GM12878 (cell line): ENCODE measurements around the gene TNFRSF8. TPM values are rescaled to one million over a fixed set of nuclear protein-coding genes. Genes with fewer than 3 reads are reported as not detected.

Experiments used
- BACH1 ChIP-seq: fragments of 450-650 bp; IDR thresholded peaks from 2 replicates; pipeline ENCODE4 v1.6.1; 2017; ENCODE audit warnings: mild to moderate bottlenecking, borderline replicate concordance
- BCL3 ChIP-seq: IDR thresholded peaks from 2 replicates; pipeline ENCODE4 v1.6.1; 2011; ENCODE audit warnings: borderline replicate concordance, low read depth, mild to moderate bottlenecking, moderate library complexity, low read length; ENCODE audit not compliant: insufficient read depth, poor library complexity, severe bottlenecking
- CBX5 ChIP-seq: sonication (generic); IDR thresholded peaks from 2 replicates; pipeline ENCODE4 v1.6.1; 2016; ENCODE audit warnings: low read depth, moderate library complexity, mild to moderate bottlenecking, inconsistent platforms
- CREB1 ChIP-seq: IDR thresholded peaks from 2 replicates; pipeline ENCODE4 v1.6.1; 2012; ENCODE audit warnings: low read depth, mild to moderate bottlenecking, inconsistent platforms
- CREM ChIP-seq: IDR thresholded peaks from 2 replicates; pipeline ENCODE4 v1.6.1; 2014; ENCODE audit warnings: antibody characterized with exemption, low read depth
- EED ChIP-seq: sonication (generic); IDR thresholded peaks from 2 replicates; pipeline ENCODE4 v1.6.1; 2016; ENCODE audit warnings: antibody characterized with exemption, low read depth
- ELK1 ChIP-seq: IDR thresholded peaks from 2 replicates; pipeline ENCODE4 v1.6.1; 2012; ENCODE audit warnings: low read depth, low read length, improper control_type of control experiment
- GABPA ChIP-seq: IDR thresholded peaks from 2 replicates; pipeline ENCODE4 v1.6.1; 2014; ENCODE audit warnings: antibody characterized with exemption, low read depth, mild to moderate bottlenecking, inconsistent platforms
- MTA3 ChIP-seq: IDR thresholded peaks from 2 replicates; pipeline ENCODE4 v1.6.1; 2012; ENCODE audit warnings: low read length, inconsistent platforms, borderline replicate concordance
- MYB ChIP-seq: fragments of 150-350 bp; IDR thresholded peaks from 2 replicates; pipeline ENCODE4 v1.6.1; 2014; ENCODE audit warnings: mild to moderate bottlenecking, low read depth, low read length, borderline replicate concordance
- POLR2AphosphoS5 ChIP-seq: IDR thresholded peaks from 2 replicates; pipeline ENCODE4 v1.6.1; 2011; ENCODE audit warnings: mild to moderate bottlenecking, low read length, inconsistent platforms
- RAD21 ChIP-seq: IDR thresholded peaks from 2 replicates; pipeline ENCODE4 v1.6.1; 2011; ENCODE audit warnings: mild to moderate bottlenecking, low read depth, low read length, moderate library complexity; ENCODE audit not compliant: insufficient read depth
- RBBP5 ChIP-seq: fragments of 200-600 bp; sonication (generic); conservative IDR thresholded peaks from 2 replicates; pipeline ENCODE4 v1.6.1; 2016
- RCOR1 ChIP-seq: conservative IDR thresholded peaks from 2 replicates; pipeline ENCODE4 v1.6.1; 2012; ENCODE audit warnings: low read depth, low read length, improper control_type of control experiment
- SMC3 ChIP-seq: IDR thresholded peaks from 2 replicates; pipeline ENCODE4 v1.6.1; 2011; ENCODE audit warnings: low read length, improper control_type of control experiment, borderline replicate concordance
- SP1 ChIP-seq: IDR thresholded peaks from one replicate; pipeline ENCODE4 v1.6.1; 2011; ENCODE audit warnings: low read depth, low read length
- SREBF1 ChIP-seq: IDR thresholded peaks from 2 replicates; pipeline ENCODE4 v1.6.1; 2012; ENCODE audit warnings: mild to moderate bottlenecking, low read length
- SREBF2 ChIP-seq: IDR thresholded peaks from 2 replicates; pipeline ENCODE4 v1.6.1; 2012; ENCODE audit warnings: mild to moderate bottlenecking, low read length
- YY1 ChIP-seq: IDR thresholded peaks from 2 replicates; pipeline ENCODE4 v1.6.1; 2011; ENCODE audit warnings: low read depth, mild to moderate bottlenecking, low read length
- ZNF384 ChIP-seq: IDR thresholded peaks from 2 replicates; pipeline ENCODE4 v1.6.1; 2012; ENCODE audit warnings: low read depth, mild to moderate bottlenecking, low read length, improper control_type of control experiment, borderline replicate concordance
- ZSCAN29 ChIP-seq: fragments of 450-650 bp; IDR thresholded peaks from 2 replicates; pipeline ENCODE4 v1.6.1; 2017; ENCODE audit warnings: mild to moderate bottlenecking, moderate library complexity
- polyA plus RNA-seq, 11 experiments: library from polyadenylated mRNA; depleted of rRNA in 4 of 11; unstranded in 6 of 11; stranded (reverse) in 5 of 11; fragments of >200 nt; fragmentation: Nextera tagmentation in 4 of 11; fragmentation: Illumina TruSeq in 1 of 11; extraction: Ambion mirVana in 4 of 11; extraction: Trizol in 1 of 11; gene quantifications; 1 replicate in 1 of 11; 2 replicates in 10 of 11; pipeline versions ENCODE4 v1.2.1 to v1.2.3, GENCODE V29; 2011 to 2016; ENCODE audit warnings: inconsistent platforms in 2 of 11, missing spikeins in 2 of 11, low read depth in 1 of 11
- total RNA-seq, 4 experiments: library from RNA; depleted of rRNA in 3 of 4; stranded (reverse); fragments of >200 nt in 3 of 4; fragmentation: Illumina TruSeq in 1 of 4; extraction: Trizol in 1 of 4; gene quantifications; 2 replicates each; pipeline versions ENCODE4 v1.2.1 to v1.2.3, GENCODE V29; 2013 to 2021
- TF ChIP-seq, protein P1 (sequence below): fragments of 450-650 bp; conservative IDR thresholded peaks from 2 replicates; pipeline ENCODE4 v1.6.1; 2017; ENCODE audit warnings: mild to moderate bottlenecking, moderate library complexity
- TF ChIP-seq, protein P2 (sequence below), 3 experiments: IDR thresholded peaks in 2 of 3; conservative IDR thresholded peaks in 1 of 3; 2 replicates each; pipeline ENCODE4 v1.5.1; 2011; ENCODE audit warnings: low read depth in 3 of 3, low read length in 3 of 3, mild to moderate bottlenecking in 3 of 3, control low read depth in 2 of 3, moderate library complexity in 2 of 3, inconsistent platforms in 1 of 3, mixed read lengths in 1 of 3; ENCODE audit not compliant: control insufficient read depth in 2 of 3, insufficient read depth in 1 of 3; ENCODE audit errors: extremely low read depth in 1 of 3
- TF ChIP-seq, protein P3 (sequence below): IDR thresholded peaks from 2 replicates; pipeline ENCODE4 v1.6.1; 2011; ENCODE audit warnings: mild to moderate bottlenecking, low read depth, low read length, moderate library complexity; ENCODE audit not compliant: insufficient replicate concordance

TNFRSF8 gene
- total and polyA plus RNA-seq, 10 of the 15 experiments (the other 5 are each of a cell fraction or from before 2014, with no cell fraction given): 9.8 to 114 (median 58.8) TPM

- TF ChIP-seq, protein P1, sequence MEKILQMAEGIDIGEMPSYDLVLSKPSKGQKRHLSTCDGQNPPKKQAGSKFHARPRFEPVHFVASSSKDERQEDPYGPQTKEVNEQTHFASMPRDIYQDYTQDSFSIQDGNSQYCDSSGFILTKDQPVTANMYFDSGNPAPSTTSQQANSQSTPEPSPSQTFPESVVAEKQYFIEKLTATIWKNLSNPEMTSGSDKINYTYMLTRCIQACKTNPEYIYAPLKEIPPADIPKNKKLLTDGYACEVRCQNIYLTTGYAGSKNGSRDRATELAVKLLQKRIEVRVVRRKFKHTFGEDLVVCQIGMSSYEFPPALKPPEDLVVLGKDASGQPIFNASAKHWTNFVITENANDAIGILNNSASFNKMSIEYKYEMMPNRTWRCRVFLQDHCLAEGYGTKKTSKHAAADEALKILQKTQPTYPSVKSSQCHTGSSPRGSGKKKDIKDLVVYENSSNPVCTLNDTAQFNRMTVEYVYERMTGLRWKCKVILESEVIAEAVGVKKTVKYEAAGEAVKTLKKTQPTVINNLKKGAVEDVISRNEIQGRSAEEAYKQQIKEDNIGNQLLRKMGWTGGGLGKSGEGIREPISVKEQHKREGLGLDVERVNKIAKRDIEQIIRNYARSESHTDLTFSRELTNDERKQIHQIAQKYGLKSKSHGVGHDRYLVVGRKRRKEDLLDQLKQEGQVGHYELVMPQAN: no peak
- TF ChIP-seq EED (no peak), SP1 (no peak), CREB1 (no peak), MTA3 (no peak), YY1 (peak; percentile 30), MYB (no peak), RBBP5 (no peak), BACH1 (no peak), GABPA (no peak), RAD21 (peak; percentile 54; the same call in 1 of the 2 replicates), ZSCAN29 (no peak), SREBF2 (no peak), CBX5 (no peak), ZNF384 (peak; percentile 83), SMC3 (peak; percentile 14; the same call in 1 of the 2 replicates), BCL3 (no peak), RCOR1 (no peak), ELK1 (no peak), SREBF1 (no peak), POLR2AphosphoS5 (no peak), CREM (no peak)
- TF ChIP-seq, protein P2, sequence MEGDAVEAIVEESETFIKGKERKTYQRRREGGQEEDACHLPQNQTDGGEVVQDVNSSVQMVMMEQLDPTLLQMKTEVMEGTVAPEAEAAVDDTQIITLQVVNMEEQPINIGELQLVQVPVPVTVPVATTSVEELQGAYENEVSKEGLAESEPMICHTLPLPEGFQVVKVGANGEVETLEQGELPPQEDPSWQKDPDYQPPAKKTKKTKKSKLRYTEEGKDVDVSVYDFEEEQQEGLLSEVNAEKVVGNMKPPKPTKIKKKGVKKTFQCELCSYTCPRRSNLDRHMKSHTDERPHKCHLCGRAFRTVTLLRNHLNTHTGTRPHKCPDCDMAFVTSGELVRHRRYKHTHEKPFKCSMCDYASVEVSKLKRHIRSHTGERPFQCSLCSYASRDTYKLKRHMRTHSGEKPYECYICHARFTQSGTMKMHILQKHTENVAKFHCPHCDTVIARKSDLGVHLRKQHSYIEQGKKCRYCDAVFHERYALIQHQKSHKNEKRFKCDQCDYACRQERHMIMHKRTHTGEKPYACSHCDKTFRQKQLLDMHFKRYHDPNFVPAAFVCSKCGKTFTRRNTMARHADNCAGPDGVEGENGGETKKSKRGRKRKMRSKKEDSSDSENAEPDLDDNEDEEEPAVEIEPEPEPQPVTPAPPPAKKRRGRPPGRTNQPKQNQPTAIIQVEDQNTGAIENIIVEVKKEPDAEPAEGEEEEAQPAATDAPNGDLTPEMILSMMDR (IDR thresholded peaks at IDR 0.05 in 2 of 3, conservative IDR thresholded peaks at IDR 0.05 in 1 of 3; ENCODE audit: control insufficient read depth in 2 of 3, extremely low read depth in 1 of 3, insufficient read depth in 1 of 3, low read depth in 3 of 3, low read length in 3 of 3): peak; percentile 11 to 29 (median 22); a peak in 2 of 6 replicates
- TF ChIP-seq, protein P3, sequence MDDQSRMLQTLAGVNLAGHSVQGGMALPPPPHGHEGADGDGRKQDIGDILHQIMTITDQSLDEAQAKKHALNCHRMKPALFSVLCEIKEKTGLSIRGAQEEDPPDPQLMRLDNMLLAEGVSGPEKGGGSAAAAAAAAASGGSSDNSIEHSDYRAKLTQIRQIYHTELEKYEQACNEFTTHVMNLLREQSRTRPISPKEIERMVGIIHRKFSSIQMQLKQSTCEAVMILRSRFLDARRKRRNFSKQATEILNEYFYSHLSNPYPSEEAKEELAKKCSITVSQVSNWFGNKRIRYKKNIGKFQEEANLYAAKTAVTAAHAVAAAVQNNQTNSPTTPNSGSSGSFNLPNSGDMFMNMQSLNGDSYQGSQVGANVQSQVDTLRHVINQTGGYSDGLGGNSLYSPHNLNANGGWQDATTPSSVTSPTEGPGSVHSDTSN: no peak
Measured at GRCh38 chr1:12052997-12053686, 10.0 kb upstream of the TNFRSF8 start (continued).
